ENCODE measurements around the gene CD93. TPM values are rescaled to one million over a fixed set of nuclear protein-coding genes. Genes with fewer than 3 reads are reported as not detected.

CD93 gene
- total RNA-seq, 2 experiments from 2014 or later = 1.1 TPM

- Histone ChIP-seq H3K36me3 (ENCODE audit: insufficient read depth, low read length) (no peaks in the 10 kb centered on the region), H3K9me3 (ENCODE audit: control insufficient read depth in 1 of 2, insufficient read depth in 1 of 2, low read length in 2 of 2) (peaks cover 0 to 11% of the 10 kb centered on the region in 2 experiments), H3K27ac (ENCODE audit: low read depth in 1 of 2, low read length in 2 of 2) (no peak overlapping the region), H3K4me1 (ENCODE audit: insufficient read depth, low read length) (no peaks in the 10 kb centered on the region), H3K4me3 (ENCODE audit: low read length) (no peak overlapping the region), H3K27me3 (ENCODE audit: control insufficient read depth in 1 of 2, insufficient read depth in 2 of 2, low read length in 2 of 2) (peaks cover 7 to 8% of the 10 kb centered on the region in 2 experiments)
- ChIA-PET POLR2A (no interaction called here), CTCF (no interaction called here)
- Mint-ChIP-seq H3K4me1 (ENCODE audit: low read depth) (no peaks in the 10 kb centered on the region), H3K27ac (no peak overlapping the region), H3K36me3 (ENCODE audit: low read depth) (no peaks in the 10 kb centered on the region), H3K9me3 (no peaks in the 10 kb centered on the region), H3K27me3 (peaks cover 65% of the 10 kb centered on the region), H3K4me3 (no peak overlapping the region)
- no peak for ATAC-seq (ENCODE audit: poor library complexity)
- no peak for TF ChIP-seq CTCF (IDR thresholded peaks at IDR 0.05)
- intact Hi-C loops (cut with DNase I, micrococcal nuclease) = no loop called here
- DNase-seq = no peak
Measured at GRCh38 chr20:23037017-23037481, 49.1 kb downstream of the CD93 start.

GRCh38 chr20:23036371-23036770, 49.8 kb downstream of the CD93 start:
- no peak for DNase-seq
- no peak for ATAC-seq (ENCODE audit: poor library complexity)

GRCh38 chr20:23035731-23036130, 50.4 kb downstream of the CD93 start:
- Histone ChIP-seq H3K4me1 (ENCODE audit: insufficient read depth, low read length) (no peaks in the 10 kb centered on the region), H3K9me3 (ENCODE audit: control insufficient read depth in 1 of 2, insufficient read depth in 1 of 2, low read length in 2 of 2) (peaks cover 0 to 11% of the 10 kb centered on the region in 2 experiments), H3K27ac (ENCODE audit: low read depth in 1 of 2, low read length in 2 of 2) (no peak overlapping the region), H3K27me3 (ENCODE audit: control insufficient read depth in 1 of 2, insufficient read depth in 2 of 2, low read length in 2 of 2) (peaks cover 7 to 8% of the 10 kb centered on the region in 2 experiments), H3K4me3 (ENCODE audit: low read length) (no peak overlapping the region), H3K36me3 (ENCODE audit: insufficient read depth, low read length) (no peaks in the 10 kb centered on the region)
- ATAC-seq (ENCODE audit: poor library complexity) = no peak
- H3K4me1 Mint-ChIP-seq (ENCODE audit: low read depth) = no peaks in the 10 kb centered on the region
- H3K27me3 Mint-ChIP-seq = peaks cover 68% of the 10 kb centered on the region
- TF ChIP-seq CTCF (IDR thresholded peaks at IDR 0.05) = no peak
- ChIA-PET POLR2A (no interaction called here), CTCF (no interaction called here)
- no peak overlapping the region for H3K27ac Mint-ChIP-seq
- no peak overlapping the region for H3K4me3 Mint-ChIP-seq
- no peak for DNase-seq
- no peaks in the 10 kb centered on the region for H3K36me3 Mint-ChIP-seq (ENCODE audit: low read depth)
- intact Hi-C loops (cut with DNase I, micrococcal nuclease) = no loop called here
- H3K9me3 Mint-ChIP-seq = no peaks in the 10 kb centered on the region

More at GRCh38 chr20:23036371-23036770, 49.8 kb downstream of the CD93 start:
- H3K27ac ChIP-seq (ENCODE audit: low read depth in 1 of 2, low read length in 2 of 2) = no peak overlapping the region
- H3K4me1 Mint-ChIP-seq (ENCODE audit: low read depth) = no peaks in the 10 kb centered on the region
- POLR2A ChIA-PET = no interaction called here
- peaks cover 7 to 8% of the 10 kb centered on the region in 2 experiments for H3K27me3 ChIP-seq (ENCODE audit: control insufficient read depth in 1 of 2, insufficient read depth in 2 of 2, low read length in 2 of 2)
- no peak for TF ChIP-seq CTCF (IDR thresholded peaks at IDR 0.05)
- H3K9me3 ChIP-seq (ENCODE audit: control insufficient read depth in 1 of 2, insufficient read depth in 1 of 2, low read length in 2 of 2) = peaks cover 0 to 11% of the 10 kb centered on the region in 2 experiments
- peaks cover 66% of the 10 kb centered on the region for H3K27me3 Mint-ChIP-seq
- H3K9me3 Mint-ChIP-seq = no peaks in the 10 kb centered on the region
- intact Hi-C loops (cut with DNase I, micrococcal nuclease) = no loop called here
- H3K4me3 Mint-ChIP-seq = no peak overlapping the region
- H3K36me3 Mint-ChIP-seq (ENCODE audit: low read depth) = no peaks in the 10 kb centered on the region
- no peaks in the 10 kb centered on the region for H3K4me1 ChIP-seq (ENCODE audit: insufficient read depth, low read length)
- H3K4me3 ChIP-seq (ENCODE audit: low read length) = no peak overlapping the region
- H3K27ac Mint-ChIP-seq = no peak overlapping the region
- no peaks in the 10 kb centered on the region for H3K36me3 ChIP-seq (ENCODE audit: insufficient read depth, low read length)
- CTCF ChIA-PET = no interaction called here

Measured in CD4-positive, alpha-beta T cell (primary cell).